Measurements from ENCODE around the gene RNF44. TPM values are rescaled to one million over a fixed set of nuclear protein-coding genes. Genes with fewer than 3 reads are reported as not detected.

The RNF44 gene
- total and polyA plus RNA-seq, 2 donors (not counting 3 experiments of a cell fraction or from before 2014, with no cell fraction given): 19.8 to 50.2 TPM

DNA sequence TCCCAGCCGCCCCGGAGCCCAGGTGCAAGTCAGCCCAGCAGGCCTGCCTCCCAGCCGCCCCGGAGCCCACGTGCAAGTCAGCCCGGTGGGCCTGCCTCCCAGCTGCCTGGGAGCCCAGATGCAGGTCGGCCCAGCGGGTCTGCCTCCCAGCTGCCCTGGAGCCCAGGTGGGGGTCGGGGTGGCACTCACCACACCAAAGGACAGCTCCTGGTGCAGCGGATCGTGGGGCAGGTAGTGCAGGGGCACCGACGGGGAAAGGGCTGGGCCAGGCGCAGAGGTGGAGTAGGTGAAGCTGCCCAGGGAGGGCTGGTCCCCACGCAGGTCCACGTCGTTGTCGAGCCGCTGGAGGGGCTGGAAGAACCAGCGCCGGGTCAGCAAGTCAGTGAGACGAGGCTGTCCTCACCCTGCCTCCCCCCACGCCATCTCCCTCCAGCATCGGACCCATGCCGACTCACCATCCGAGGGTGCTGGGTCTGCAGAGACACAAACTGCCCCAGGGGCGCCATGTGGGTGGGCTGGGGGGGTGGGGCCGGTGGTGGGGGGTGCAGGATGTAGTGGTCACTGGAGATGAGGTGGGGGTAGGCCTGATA, 6.7 kb downstream of the RNF44 start:
- no peak overlapping the region for H3K4me3 ChIP-seq (replicated peaks in 1 of 3; ENCODE audit: insufficient read depth in 1 of 3, low read depth in 1 of 3, low read length in 3 of 3)
- H3K4me1 ChIP-seq (ENCODE audit: control insufficient read depth, extremely low read depth, insufficient read depth, low read length): peaks cover 25% of the 10 kb centered on the region
- DNase-seq (ENCODE audit: low read depth, low spot score): no peak
- no TSS peak for BruUV-seq (replicated peaks)
- H2AFZ ChIP-seq (ENCODE audit: low read depth, low read length): no peak overlapping the region
- no peak overlapping the region for H3K27ac ChIP-seq (ENCODE audit: insufficient read depth, low read depth, low read length)
- H3K4me2 ChIP-seq (ENCODE audit: insufficient read depth, low read length): no peak overlapping the region
- no peaks in the 10 kb centered on the region for H3K27me3 ChIP-seq (ENCODE audit: control insufficient read depth in 2 of 2, insufficient read depth in 2 of 2, low read length in 2 of 2)
- intact Hi-C loops (cut with micrococcal nuclease) (loop anchor here (10.0 kb wide), 2 partner anchors 464 to 964 kb away; partner anchors contain the start of gene PDLIM7), dilution Hi-C loops (cut with MboI; ENCODE audit: extremely low pct_ligation_motif_present, low sequenced_read_pairs) (no loop called here)
- CTCF ChIA-PET: no interaction called here
- POLR2A ChIA-PET: no interaction called here
- no peak for FAIRE-seq
- H3K79me2 ChIP-seq (ENCODE audit: control insufficient read depth, insufficient read depth, low read length): peaks cover 24% of the 10 kb centered on the region
- H3K9me1 ChIP-seq (replicated peaks; ENCODE audit: control insufficient read depth, extremely low read depth, insufficient read depth, low read length): no peaks in the 10 kb centered on the region
- no peaks in the 10 kb centered on the region for H4K20me1 ChIP-seq (replicated peaks; ENCODE audit: control insufficient read depth, extremely low read depth, insufficient read depth, low read length)
- TF ChIP-seq FOS (IDR thresholded peaks at IDR 0.05; ENCODE audit: borderline replicate concordance, insufficient read depth, low read length) (no peak), CTCF (IDR thresholded peaks at IDR 0.05; ENCODE audit: extremely low read depth in 1 of 2, insufficient read depth in 1 of 2, low read depth in 1 of 2, low read length in 2 of 2) (no peak), JUN (IDR thresholded peaks at IDR 0.05; ENCODE audit: borderline replicate concordance, insufficient read depth, insufficient read length, low read depth) (no peak), EZH2 (IDR thresholded peaks at IDR 0.05; ENCODE audit: borderline replicate concordance, low read depth, low read length, severe bottlenecking) (no peak), GATA2 (IDR thresholded peaks at IDR 0.05; ENCODE audit: insufficient read depth, insufficient read length, low read depth, low read length) (no peak), POLR2AphosphoS5 (IDR thresholded peaks at IDR 0.05; ENCODE audit: insufficient read depth, low read depth, low read length) (no peak), POLR2A (IDR thresholded peaks at IDR 0.05; ENCODE audit: low read depth, low read length) (no peak), MYC (IDR thresholded peaks at IDR 0.05; ENCODE audit: low read depth, low read length) (no peak)
- TF ChIP-seq, protein P1, sequence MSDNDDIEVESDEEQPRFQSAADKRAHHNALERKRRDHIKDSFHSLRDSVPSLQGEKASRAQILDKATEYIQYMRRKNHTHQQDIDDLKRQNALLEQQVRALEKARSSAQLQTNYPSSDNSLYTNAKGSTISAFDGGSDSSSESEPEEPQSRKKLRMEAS (IDR thresholded peaks at IDR 0.05; ENCODE audit: insufficient read depth, insufficient read length): no peak
- H3K36me3 ChIP-seq (ENCODE audit: control insufficient read depth in 2 of 2, extremely low read depth in 1 of 2, insufficient read depth in 2 of 2, low read length in 2 of 2): peaks cover 9 to 43% of the 10 kb centered on the region in 2 experiments
- no peaks in the 10 kb centered on the region for H3K9me3 ChIP-seq (replicated peaks; ENCODE audit: control insufficient read depth, insufficient read depth, low read length)
- no peak overlapping the region for H3K9ac ChIP-seq (replicated peaks; ENCODE audit: extremely low read depth, insufficient read depth, low read length)
